Smooth muscle cell (in vitro differentiated cells): ENCODE measurements around the gene CD55. TPM values are rescaled to one million over a fixed set of nuclear protein-coding genes. Genes with fewer than 3 reads are reported as not detected.

Experiments used
- DNase-seq: peaks from one replicate; lab custom pipeline; 2025; ENCODE audit not compliant: unreplicated experiment; lab: John Stamatoyannopoulos, UW
- H2AFZ ChIP-seq: fragments of 200-600 bp; sonication (generic); 2 replicates; pipeline ENCODE4 v1.6.0; 2016; ENCODE audit warnings: antibody characterized with exemption, low read depth, mild to moderate bottlenecking
- H3F3A ChIP-seq: fragments of 200-600 bp; sonication (generic); 2 replicates; pipeline ENCODE4 v1.6.0; 2017; ENCODE audit warnings: antibody characterized with exemption, low read depth
- H3K27ac ChIP-seq: fragments of 200-600 bp; sonication (generic); 2 replicates; pipeline ENCODE4 v1.5.1; 2016; ENCODE audit warnings: low read depth, mild to moderate bottlenecking
- H3K27me3 ChIP-seq: fragments of 200-600 bp; sonication (generic); 2 replicates; pipeline ENCODE4 v1.6.1; 2016; ENCODE audit warnings: low read depth, mild to moderate bottlenecking
- H3K36me3 ChIP-seq: fragments of 200-600 bp; sonication (generic); 2 replicates; pipeline ENCODE4 v1.5.1; 2016; ENCODE audit warnings: low read depth
- H3K4me1 ChIP-seq: fragments of 200-600 bp; sonication (generic); 2 replicates; pipeline ENCODE4 v1.5.1; 2016; ENCODE audit warnings: low read depth
- H3K4me2 ChIP-seq: fragments of 200-600 bp; sonication (generic); 2 replicates; pipeline ENCODE4 v1.6.0; 2016; ENCODE audit warnings: mild to moderate bottlenecking
- H3K4me3 ChIP-seq: fragments of 200-600 bp; sonication (generic); 2 replicates; pipeline ENCODE4 v1.5.1; 2016; ENCODE audit warnings: mild to moderate bottlenecking
- H3K79me2 ChIP-seq: fragments of 200-600 bp; sonication (generic); 2 replicates; pipeline ENCODE4 v1.6.0; 2016; ENCODE audit warnings: low read depth, mild to moderate bottlenecking
- H3K9ac ChIP-seq: fragments of 200-600 bp; sonication (generic); 2 replicates; pipeline ENCODE4 v1.6.0; 2016; ENCODE audit warnings: low read depth
- H3K9me3 ChIP-seq: fragments of 200-600 bp; sonication (generic); replicated peaks from 2 replicates; pipeline ENCODE4 v1.5.1; 2016; ENCODE audit warnings: low read depth
- H4K20me1 ChIP-seq: fragments of 200-600 bp; sonication (generic); 2 replicates; pipeline ENCODE4 v1.6.0; 2016; ENCODE audit warnings: low read depth
- WGBS: methylation state at CpG from one replicate; pipeline ENCODE4 v1.1.7; 2016; ENCODE audit warnings: low lambda C conversion rate; 5-methylcytosine and 5-hydroxymethylcytosine counted together
- polyA plus RNA-seq: library from polyadenylated mRNA; unstranded; fragments of >200 nt; fragmentation: Nextera tagmentation; extraction: Ambion mirVana; gene quantifications from 2 replicates; pipeline ENCODE4 v1.2.1, GENCODE V29; 2016
- total RNA-seq: library from RNA; depleted of rRNA; stranded (reverse); fragments of >200 nt; gene quantifications from 2 replicates; pipeline ENCODE4 v1.2.3, GENCODE V29; 2014
- TF ChIP-seq, protein P1 (sequence below): fragments of 200-600 bp; sonication (generic); IDR thresholded peaks from 2 replicates; pipeline ENCODE4 v1.5.1; 2017; ENCODE audit warnings: borderline replicate concordance, mild to moderate bottlenecking, antibody characterized with exemption; ENCODE audit not compliant: insufficient read depth, poor library complexity, severe bottlenecking

The CD55 gene
- total and polyA plus RNA-seq, 2 experiments from 2014 or later: 23.9 to 46.5 TPM

DNA sequence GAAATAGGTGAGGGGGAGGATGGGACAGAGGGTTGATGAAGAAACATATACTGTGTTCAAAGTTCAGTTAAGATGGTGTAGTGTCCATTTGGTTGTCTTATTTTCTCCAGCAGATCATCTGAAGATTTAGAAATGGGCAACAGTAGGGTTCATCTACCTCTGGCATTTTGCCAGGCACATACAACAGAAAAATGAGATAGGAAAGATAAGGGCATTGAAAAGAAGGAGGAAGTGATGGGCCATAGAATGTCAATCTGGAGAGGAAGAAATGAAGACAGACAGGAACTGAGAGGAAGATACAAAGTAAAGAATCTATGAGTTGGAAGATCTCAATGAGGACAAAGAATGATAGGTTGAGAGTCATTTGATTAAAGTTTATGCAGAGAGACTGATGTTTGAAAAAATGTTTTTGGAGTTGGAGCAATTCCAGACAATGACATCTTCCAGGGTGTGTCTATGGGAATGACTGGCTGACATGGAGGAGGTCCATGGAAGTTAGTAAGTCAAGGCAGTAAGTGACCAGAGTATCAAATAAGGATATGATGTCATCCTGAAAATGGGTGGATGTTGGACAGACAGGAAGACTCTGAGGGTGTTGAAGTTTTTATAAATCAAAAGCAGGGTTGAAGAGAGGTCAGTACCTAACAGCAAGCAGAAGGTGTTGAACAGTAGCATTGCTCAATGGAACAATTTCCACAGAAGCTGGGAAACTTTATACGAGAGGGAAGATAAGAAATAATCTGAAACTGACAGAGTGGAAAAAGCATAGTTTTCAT lies 18.7 kb upstream of the CD55 start:
- Histone ChIP-seq H3K27ac (no peak overlapping the region), H3F3A (no peaks in the 10 kb centered on the region), H2AFZ (no peak overlapping the region), H4K20me1 (no peaks in the 10 kb centered on the region), H3K4me1 (no peaks in the 10 kb centered on the region), H3K9me3 (no peaks in the 10 kb centered on the region), H3K9ac (no peak overlapping the region), H3K36me3 (no peaks in the 10 kb centered on the region), H3K4me3 (no peak overlapping the region), H3K4me2 (no peak overlapping the region), H3K27me3 (no peaks in the 10 kb centered on the region), H3K79me2 (no peaks in the 10 kb centered on the region)
- TF ChIP-seq, protein P1, sequence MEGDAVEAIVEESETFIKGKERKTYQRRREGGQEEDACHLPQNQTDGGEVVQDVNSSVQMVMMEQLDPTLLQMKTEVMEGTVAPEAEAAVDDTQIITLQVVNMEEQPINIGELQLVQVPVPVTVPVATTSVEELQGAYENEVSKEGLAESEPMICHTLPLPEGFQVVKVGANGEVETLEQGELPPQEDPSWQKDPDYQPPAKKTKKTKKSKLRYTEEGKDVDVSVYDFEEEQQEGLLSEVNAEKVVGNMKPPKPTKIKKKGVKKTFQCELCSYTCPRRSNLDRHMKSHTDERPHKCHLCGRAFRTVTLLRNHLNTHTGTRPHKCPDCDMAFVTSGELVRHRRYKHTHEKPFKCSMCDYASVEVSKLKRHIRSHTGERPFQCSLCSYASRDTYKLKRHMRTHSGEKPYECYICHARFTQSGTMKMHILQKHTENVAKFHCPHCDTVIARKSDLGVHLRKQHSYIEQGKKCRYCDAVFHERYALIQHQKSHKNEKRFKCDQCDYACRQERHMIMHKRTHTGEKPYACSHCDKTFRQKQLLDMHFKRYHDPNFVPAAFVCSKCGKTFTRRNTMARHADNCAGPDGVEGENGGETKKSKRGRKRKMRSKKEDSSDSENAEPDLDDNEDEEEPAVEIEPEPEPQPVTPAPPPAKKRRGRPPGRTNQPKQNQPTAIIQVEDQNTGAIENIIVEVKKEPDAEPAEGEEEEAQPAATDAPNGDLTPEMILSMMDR: no peak
- DNase-seq: no peak
- WGBS: 74% methylated on average over 1 of the region's 1 CpG

DNA sequence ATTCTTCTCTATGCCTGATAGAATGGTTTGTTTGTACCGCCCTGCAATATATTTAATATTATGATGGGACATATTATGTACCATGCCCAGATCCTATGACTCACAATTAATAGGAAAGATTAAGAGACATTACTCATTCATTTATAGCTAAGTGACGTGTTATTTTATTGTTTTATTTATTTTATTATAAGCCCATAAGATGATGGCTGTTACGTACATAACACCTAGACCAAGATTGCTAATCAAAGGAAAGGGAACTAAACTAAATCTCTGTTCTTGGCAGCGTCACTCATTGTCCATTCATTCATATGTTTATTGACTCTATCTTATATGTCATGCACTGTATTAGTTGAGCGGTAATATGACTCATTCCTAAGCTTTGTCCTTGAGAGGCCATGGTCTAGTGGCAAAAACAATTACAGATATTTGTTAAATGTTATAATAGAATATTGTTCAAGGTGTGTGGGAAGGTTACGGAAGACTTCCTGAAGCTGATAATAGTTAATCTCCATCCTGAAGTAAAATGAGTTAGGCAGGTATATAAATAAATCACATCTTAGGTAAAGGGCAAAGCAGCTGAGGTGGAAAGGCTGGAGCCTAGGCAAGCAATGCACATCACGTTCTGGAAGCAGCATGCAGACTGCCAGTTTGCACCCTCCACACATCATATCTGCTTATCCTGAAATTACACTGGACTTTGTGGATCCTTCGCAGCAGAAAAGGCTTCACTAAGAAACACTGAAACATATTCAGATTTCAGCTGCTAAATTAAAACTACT lies 16.6 kb upstream of the CD55 start:
- Histone ChIP-seq H4K20me1 (no peaks in the 10 kb centered on the region), H3K9me3 (no peaks in the 10 kb centered on the region), H3K4me2 (no peak overlapping the region), H2AFZ (no peak overlapping the region), H3K4me3 (no peak overlapping the region), H3K36me3 (no peaks in the 10 kb centered on the region), H3K4me1 (peaks cover 8% of the 10 kb centered on the region), H3F3A (peaks cover 5% of the 10 kb centered on the region), H3K27ac (no peak overlapping the region), H3K9ac (no peak overlapping the region), H3K27me3 (no peaks in the 10 kb centered on the region), H3K79me2 (no peaks in the 10 kb centered on the region)
- DNase-seq: no peak
- WGBS: 78% methylated on average over 8 of the region's 8 CpGs
- TF ChIP-seq, protein P1: no peak

DNA sequence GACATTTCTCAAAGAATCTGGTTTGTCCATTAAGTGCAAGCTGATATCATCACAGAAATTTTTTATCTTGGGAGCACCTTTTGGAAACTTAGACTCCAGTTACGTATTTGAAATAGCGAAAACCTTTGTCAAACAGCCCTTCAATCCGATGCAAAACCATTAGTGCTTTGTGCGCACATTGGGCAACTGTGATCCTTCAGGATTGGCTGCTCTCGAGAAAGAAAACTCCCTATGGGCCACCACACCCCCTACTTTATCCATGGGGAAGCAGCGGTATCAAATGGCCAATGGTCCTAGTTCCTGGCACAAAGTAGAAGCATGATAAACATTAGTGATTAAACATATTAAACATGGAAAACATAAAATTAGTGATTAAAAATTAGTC lies 16.0 kb upstream of the CD55 start:
- 84% methylated on average over 6 of the region's 6 CpGs for WGBS
- Histone ChIP-seq H3K4me2 (no peak overlapping the region), H4K20me1 (no peaks in the 10 kb centered on the region), H3F3A (peaks cover 5% of the 10 kb centered on the region), H3K4me1 (peaks cover 11% of the 10 kb centered on the region), H3K36me3 (no peaks in the 10 kb centered on the region), H3K79me2 (no peaks in the 10 kb centered on the region), H3K9me3 (no peaks in the 10 kb centered on the region), H3K27me3 (no peaks in the 10 kb centered on the region), H2AFZ (no peak overlapping the region), H3K27ac (no peak overlapping the region), H3K4me3 (no peak overlapping the region), H3K9ac (no peak overlapping the region)
- DNase-seq: no peak
- TF ChIP-seq, protein P1: no peak
